HG03354 (cell line): ENCODE data around the gene PROSER3.
A peak's percentile ranks its signal among the peaks of the same experiment; 100 is the strongest.

Source experiments
- ATAC-seq: cut with Tn5 transposase; IDR thresholded peaks from one replicate; pipeline ENCODE4 v1.9.1; 2021; ENCODE audit warnings: mild to moderate bottlenecking; ENCODE audit not compliant: unreplicated experiment, poor library complexity, severe bottlenecking

The PROSER3 gene

GRCh38 chr19:35736913-35737886 is 20.8 kb upstream of the PROSER3 start:
- no peak for ATAC-seq

GRCh38 chr19:35738021-35738886 is 19.7 kb upstream of the PROSER3 start:
- no peak for ATAC-seq

GRCh38 chr19:35738887-35739229 is 19.1 kb upstream of the PROSER3 start:
- no peak for ATAC-seq

- ATAC-seq = no peak
Observed at GRCh38 chr19:35739275-35740107, 18.5 kb upstream of the PROSER3 start.

- ATAC-seq = peak; percentile 24
Observed at GRCh38 chr19:35740108-35740422, 17.9 kb upstream of the PROSER3 start.

GRCh38 chr19:35740423-35741202 is 17.4 kb upstream of the PROSER3 start:
- ATAC-seq = peak; percentile 67

GRCh38 chr19:35741203-35741515 is 16.8 kb upstream of the PROSER3 start:
- ATAC-seq = no peak

GRCh38 chr19:35742121-35742724 is 15.8 kb upstream of the PROSER3 start, which contains the start of gene IGFLR1:
TSS of gene IGFLR1 (minus strand) at chr19:35742452. CDS start at chr19:35741180, 1,272 bp downstream.
- ATAC-seq = no peak

- no peak for ATAC-seq
Observed at GRCh38 chr19:35743640-35744429, 14.1 kb upstream of the PROSER3 start.

- ATAC-seq = peak; percentile 40
Observed at GRCh38 chr19:35744430-35745327, 13.3 kb upstream of the PROSER3 start.

GRCh38 chr19:35745328-35746086 is 12.5 kb upstream of the PROSER3 start, which contains the start of the genes PSENEN and U2AF1L4:
TSS of gene PSENEN (plus strand) at chr19:35745651. CDS start at chr19:35745931, 280 bp downstream.
TSS of gene U2AF1L4 (minus strand) at chr19:35745418. CDS start at chr19:35745391, 27 bp downstream.
- peak; percentile 52 for ATAC-seq

- ATAC-seq = no peak
Observed at GRCh38 chr19:35746087-35746462, 11.9 kb upstream of the PROSER3 start.

GRCh38 chr19:35746531-35746930 is 11.4 kb upstream of the PROSER3 start:
- no peak for ATAC-seq

- peak; percentile 70 for ATAC-seq
Observed at GRCh38 chr19:35748106-35749020, 9.6 kb upstream of the PROSER3 start, which contains the start of gene LIN37. TSS of gene LIN37 (plus strand) at chr19:35748576. CDS start at chr19:35748725, 149 bp downstream.

GRCh38 chr19:35750167-35750566 is 7.8 kb upstream of the PROSER3 start:
- ATAC-seq = no peak
